SK-N-DZ (cell line): ENCODE data around the gene WRAP53.

Experiments
- DNase-seq: peaks from one replicate; pipeline ENCODE4 v3.0.0-alpha.2; 2015; ENCODE audit warnings: low spot score

The WRAP53 gene

DNA sequence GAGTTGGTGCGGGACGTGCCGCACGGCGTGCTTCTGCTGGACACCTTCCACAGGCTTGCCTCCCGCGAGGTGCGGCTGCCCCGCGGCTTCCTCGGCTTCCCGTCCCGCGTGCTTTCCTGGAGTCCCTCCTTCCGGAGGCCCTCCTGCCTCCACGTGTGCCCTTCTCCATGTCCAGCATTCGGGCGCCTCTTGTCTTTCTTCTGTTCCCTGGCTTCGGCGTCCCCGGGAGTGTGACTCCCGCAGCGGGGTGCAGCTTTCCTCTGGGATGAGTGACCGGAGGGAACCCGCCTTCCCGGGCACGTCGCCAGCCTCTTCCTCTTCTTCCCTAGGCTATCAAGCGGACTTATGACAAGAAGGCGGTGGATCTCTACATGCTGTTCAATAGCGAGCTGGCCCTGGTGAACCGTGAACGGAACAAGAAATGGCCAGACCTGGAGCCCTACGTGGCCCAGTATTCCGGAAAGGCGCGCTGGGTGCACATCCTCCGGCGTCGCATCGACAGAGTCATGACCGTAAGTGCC, 52.3 kb downstream of the WRAP53 start:
- DNase-seq: no peak

DNA sequence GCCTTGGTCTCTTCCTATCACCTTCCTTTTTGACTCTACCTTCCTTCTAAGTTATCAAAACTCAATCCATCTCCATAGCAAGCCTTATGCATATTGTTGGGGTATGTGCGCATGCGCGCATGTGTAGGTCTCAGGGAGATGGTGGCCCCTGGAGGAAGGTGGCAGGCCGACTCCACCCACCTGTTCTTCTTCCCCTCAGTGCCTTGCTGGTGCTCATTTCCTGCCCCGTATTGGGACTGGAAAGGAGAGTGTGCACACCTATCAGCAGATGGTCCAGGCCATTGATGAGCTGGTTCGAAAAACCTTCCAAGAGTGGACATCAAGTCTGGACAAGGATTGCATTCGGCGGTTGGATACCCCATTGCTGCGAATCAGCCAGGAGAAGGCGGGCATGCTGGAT, 54.5 kb downstream of the WRAP53 start:
- peak; percentile 44 for DNase-seq

DNA sequence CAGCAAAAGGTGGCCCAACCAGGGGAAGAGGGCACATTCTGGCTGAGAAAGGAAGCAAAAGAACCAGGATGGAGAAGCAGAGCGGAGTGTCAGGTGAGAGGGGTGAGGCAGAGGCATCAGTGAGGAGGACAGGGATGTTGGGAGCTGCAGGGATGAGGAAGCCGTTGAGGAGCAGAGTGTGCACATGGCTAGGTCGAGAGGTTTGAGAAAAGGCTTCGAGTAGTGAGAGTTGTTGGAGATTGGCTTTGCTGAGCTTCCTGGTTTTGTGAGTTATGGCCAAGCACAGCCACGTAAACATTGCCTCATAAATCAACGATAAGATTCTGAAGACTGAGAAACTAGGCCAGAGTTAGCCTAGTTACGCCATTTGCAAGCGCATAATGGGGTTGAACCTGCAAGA, 56.1 kb downstream of the WRAP53 start:
- no peak for DNase-seq

DNA sequence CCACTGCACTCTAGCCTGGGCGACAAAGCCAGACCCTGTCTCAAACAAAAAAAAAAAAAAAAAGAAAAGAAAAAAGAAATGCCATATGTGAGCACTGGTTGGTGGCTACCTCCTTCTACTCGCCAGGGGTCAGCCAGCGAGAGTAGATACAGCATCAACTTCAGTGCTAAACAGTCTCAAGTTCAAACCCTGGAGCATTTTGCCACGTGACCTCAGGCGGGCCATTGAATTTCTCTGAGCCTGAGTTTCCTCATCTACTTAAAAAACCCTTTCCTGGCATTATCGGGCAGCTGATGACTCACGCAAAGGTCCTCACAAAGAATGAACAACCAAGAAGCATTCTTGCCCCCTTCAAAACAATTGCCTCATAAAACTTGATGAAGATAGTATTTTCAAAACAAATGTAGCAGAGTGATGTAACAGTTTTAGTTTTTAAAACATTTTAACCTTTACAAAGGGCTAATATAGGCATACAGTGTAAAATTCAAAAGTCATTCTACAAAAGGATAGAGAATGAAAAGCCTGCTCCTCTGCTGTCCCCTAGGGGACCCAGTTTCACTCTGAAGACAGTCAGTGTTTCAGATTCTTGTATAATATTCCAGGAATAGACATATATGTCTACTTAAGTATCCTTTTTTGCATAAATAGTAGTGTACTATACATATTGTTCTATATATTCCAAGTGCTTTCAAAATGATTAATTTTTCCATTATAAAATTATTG, 57.6 kb downstream of the WRAP53 start:
- DNase-seq: no peak

DNA sequence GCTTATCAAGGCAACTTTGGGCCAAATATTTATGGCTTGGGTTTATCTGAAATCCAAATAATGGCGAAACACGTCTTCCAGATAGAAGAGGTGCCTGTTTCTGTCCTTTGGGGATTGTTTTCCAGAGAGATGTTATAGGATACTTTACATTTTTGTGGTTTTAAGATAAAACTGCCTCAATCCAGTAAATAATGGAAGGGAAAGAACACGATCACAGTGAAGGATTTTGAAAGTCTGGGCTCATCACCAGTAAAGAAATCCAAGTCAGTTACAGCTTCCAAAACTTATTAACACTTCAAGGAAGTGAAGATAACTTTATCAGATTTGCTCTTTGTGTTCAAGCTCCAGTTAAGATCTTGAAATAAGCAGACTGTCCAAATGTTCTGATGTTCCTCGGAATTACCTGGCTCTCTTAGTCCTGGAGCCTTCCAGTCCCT, 59.4 kb downstream of the WRAP53 start:
- no peak for DNase-seq

DNA sequence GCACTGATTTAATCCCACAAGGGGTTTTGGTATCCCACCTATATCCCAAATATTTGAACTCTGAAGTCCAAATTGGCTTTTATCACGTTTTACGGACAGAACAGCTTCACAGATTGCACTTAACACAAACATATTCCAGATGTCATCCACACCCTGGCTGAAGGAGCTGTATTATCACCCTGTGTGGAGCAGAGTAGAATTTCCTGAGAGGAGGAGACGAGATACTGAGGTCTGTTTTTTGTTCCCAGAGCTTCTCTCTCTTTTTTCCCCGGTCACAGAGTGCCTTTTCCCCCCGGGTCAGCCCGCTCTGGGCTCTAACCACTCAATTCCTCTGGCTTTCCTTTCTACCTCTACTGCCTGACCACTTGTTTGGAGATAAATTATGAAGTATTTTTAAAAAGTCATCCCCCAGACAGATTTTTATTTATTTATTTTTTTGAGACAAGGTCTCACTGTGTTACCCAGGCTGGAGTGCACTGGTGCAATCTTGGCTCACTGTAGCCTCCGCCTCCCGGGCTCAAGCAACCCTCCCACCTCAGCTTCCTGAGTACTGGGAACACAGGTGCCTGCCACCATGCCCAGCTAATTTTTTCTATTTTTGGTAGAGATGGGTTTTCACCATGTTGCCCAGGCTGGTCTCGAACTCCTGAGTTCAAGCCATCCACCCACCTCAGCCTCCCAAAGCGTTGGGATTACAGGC, 59.9 kb downstream of the WRAP53 start:
- no peak for DNase-seq

DNA sequence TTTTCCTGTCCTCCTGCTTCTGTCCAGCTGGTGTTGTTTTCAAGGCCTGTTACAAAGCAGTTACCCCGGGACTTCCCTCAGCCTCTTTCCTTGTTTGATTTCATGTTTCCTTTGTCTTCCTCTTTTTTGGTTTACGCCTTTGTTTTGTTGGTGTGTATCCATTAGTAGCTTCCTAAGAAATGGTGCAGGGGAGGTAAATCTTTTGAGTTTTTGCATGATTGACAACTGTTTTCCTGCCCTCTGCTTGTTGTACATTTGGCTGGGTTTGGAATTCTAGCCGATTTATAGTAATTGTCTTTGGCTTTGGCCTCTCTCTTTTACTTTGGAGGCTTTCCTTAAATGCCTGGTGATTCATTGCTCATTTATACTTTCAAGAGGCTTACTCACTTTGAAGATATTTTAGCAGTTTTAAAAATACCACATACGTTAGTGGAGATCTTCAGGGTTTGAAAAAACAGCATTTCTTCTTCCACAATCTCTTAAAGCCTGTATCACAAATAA, 62.1 kb downstream of the WRAP53 start:
- DNase-seq: no peak
